NCI-H146 treated with DMSO at 0.1 percent for 48 hours (cell line): ENCODE measurements around the gene GRID1.
"Not testable (repeated sequence)": the region's sequence is repeated elsewhere in the genome, so short reads cannot be mapped to it uniquely, and the experiment has no call there.

Experiments used
- DNase-seq: peaks from one replicate; lab custom pipeline; 2025; ENCODE audit not compliant: unreplicated experiment; lab: John Stamatoyannopoulos, UW

Gene GRID1

DNA sequence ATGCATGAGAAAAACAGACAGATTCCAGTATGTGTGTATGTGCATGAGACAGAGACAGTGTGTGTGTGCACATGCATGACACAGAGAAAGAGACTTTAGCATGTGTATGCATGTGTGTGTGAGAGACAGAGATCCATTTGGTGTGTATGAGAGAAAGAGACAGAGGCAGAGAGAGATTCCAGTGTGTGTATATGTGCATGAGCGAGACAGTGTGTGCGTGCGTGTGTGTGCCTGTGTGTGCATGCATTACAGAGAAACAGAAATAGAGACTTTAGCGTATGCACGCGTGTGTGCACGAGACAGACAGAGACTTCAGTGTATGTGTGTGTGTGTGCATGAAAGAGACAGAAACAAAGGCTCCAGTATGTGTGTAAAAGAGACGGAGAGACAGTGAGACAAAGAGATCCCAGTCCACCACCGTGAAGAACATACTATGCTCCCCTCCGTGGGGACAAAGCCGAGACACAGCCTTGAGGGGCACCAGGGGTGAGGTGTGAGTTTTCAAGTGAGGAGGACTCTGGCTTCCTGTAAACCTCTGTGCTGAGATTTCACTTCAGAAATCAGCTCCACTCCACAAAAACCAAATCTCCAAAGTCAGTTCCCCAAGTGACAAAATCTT lies 188.9 kb downstream of the GRID1 start:
- no peak for DNase-seq

DNA sequence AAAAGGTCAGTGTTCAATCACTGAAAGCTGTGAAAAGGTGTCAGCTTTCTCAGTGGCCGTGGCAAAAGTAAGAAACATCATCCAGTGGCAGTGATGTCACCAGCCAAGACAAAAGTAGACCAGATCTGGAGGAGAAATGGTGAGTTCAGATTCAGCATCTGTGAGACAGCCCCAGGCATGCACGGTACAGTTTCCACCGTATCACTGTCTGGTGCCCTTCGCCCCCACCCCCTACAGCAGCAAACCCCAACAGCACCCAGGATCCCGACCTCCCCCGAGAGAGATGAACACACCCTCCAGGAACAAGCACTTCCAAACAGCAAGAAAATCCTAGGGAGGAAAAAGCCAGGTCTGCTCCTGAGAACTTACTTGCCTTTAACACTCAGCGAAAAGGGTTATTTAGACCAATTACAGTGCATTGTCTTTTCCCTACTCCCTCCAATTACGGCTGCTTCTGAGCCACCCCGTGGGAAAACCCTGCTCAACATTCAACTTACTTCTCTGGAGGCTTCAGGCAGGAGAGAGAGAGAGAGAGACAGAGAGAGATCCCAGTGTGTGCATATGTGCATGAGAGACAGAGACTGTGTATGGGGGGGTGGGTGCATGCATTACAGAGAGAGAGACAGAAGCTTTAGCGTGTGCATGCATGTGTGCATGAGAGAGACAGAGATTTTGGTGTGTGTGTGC lies 189.6 kb downstream of the GRID1 start:
- DNase-seq: no peak

DNA sequence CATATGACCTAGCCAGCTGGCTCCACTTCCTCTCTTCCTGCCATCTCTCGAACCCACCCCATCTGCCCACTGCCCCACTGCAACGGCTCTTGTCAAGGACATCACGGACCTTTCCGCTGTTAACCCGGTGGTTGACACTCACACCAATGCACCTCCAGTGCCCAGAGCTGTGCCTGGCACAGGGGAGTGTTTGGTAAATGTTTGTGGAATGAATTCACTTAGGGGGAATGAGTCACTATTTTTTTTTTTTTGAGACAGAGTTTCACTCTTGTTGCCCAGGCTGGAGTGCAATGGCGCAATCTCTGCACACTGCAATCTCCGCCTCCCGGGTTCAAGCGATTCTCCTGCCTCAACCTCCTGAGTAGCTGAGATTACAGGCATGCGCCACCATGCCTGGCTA lies 191.1 kb downstream of the GRID1 start:
- DNase-seq: not testable (repeated sequence)

DNA sequence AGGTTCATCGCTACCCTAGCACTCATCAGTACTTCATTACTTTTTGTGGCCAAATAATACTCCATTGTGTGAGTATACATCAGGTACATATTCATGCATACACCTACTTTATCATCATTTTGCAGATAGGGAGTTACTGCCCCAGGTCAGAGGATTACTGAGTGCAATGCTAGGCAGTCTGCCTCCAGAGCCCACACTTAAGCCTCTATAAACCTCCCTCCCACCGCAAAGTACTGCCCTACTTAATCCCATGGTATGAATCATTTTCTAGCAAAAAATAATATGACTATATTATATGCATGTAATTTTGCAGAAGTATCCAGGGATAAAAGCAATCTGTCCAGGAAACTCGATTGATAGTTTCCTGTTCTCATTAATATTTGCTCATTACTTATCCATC lies 194.3 kb downstream of the GRID1 start:
- DNase-seq: no peak

DNA sequence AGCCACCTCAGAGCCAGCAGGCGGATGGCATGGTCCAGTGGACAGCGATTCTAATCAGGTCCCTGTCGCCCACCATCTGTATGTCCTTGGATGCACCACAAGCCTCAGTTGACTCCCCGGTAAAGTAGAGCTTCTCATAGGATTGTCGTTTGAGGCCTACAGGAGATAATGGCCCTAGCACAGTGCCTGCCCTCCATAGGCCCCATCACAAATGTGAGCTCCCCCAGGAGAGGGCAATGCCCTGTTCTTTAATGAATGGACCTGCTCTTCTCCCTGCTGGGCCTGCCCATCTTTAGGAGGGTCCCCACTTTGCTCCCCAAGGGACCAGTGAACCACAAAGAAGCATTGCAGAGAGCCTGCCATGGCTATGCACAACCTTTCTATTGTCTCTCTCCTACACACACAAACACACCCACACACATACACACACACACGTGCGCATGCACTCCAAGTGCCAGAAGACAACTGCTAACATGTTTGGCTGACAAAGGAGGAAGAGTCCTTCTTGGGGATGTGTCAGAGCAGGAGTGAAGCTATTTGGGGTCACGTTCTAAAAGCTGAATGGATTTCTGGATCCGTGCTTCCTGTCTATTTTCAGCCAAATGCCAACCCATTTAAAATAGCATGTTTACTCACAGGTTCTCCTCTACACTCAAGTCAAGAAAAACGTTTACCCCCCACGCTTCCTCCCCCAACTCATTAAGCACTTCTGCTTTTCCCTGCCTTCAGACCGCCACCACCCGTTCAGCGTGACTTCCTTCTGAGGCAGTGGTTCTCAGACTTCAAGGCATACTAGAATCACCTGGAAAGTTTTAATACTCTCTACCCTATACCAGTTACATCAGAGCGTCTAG lies 196.1 kb downstream of the GRID1 start:
- DNase-seq: no peak

DNA sequence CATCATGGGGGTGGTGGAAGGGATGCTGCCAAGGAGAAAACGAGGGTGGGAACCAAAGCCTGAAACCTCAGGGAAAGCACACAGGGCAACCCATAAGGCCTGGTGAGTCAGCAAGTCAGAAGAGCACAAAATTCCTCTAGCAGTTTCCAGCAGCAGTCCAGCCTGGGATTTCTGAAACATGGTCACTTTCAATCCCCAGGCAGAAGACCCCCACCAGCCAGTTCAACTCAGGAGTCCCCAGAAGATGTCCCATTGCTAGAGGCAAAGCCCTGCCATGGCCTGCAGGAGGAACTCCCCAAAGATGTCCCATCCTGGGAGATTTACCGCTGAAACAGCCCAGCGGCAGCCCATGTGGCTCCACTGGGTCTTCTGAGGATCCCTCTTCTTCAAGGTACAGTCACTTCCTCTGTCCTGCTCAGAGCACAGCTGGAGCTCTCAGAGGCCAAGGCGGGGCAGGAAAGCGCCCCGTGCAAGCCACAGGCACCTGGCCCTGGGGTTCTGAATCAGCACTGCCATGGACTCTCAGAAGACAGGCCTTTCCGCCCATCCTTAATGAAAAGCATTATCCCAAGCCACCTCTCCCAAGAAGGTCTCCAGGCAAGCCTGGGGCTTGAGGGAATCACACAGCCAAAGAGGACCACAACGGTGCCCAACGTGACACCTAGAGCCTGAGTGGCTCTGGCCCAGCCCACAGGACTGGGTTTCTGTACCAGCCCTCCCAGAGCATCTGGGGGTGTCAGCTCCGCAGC lies 196.9 kb downstream of the GRID1 start:
- no peak for DNase-seq

DNA sequence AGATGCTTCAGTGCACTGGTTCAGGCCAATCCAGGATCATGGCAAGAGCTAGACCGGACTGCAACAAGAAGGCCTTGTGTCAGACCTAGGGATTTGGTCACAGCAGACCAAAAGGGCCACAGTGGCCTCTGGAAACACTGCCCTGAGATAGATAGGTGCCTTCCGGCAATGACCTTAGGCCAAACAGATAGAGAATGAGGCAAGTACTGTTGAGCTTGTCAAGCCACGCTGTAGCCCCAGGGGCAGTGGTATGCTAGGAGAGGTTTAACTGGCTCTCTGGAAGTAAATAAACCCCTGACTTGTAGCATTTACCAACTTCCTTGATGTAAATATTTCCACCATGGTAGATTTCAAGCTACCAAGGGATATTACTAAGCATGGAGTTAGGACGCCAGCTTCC lies 197.5 kb downstream of the GRID1 start:
- DNase-seq: no peak

DNA sequence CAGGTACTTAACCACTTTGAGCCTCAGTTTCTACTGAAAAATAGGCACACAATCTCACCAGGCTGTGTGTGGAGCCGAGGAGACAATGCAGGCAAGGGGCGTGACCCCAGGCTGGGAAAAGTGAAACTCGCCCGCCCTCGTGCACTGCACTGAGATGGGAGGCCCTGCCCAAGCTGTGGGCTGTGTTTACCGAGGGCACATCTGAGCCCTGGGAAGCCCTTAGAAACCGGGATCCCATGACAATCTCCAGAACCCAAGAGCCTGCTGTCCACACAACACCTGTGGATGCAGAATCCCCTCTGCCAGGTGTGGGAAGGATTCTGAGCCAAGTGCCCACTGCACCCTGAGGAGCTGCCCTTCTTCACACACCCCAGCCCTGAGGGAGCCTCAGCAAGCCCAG lies 198.3 kb downstream of the GRID1 start:
- no peak for DNase-seq

DNA sequence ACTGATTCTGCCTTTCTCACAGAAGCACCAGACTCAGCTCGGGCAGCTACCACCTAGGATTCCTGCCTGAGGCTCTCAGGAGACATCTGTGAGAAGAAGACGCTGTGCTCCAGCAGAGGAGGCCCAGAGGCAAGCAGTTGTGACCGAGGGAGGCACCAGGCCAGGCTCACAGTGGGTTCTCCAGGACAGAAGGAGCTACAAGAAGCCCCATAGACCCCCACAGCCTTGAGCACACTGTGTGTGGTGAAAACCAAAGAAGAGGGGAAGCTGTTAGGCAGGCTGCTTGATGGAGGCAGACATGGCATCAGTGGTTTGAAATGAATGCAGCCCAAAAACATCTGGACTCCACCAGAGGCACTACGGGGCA lies 198.8 kb downstream of the GRID1 start:
- DNase-seq: no peak

DNA sequence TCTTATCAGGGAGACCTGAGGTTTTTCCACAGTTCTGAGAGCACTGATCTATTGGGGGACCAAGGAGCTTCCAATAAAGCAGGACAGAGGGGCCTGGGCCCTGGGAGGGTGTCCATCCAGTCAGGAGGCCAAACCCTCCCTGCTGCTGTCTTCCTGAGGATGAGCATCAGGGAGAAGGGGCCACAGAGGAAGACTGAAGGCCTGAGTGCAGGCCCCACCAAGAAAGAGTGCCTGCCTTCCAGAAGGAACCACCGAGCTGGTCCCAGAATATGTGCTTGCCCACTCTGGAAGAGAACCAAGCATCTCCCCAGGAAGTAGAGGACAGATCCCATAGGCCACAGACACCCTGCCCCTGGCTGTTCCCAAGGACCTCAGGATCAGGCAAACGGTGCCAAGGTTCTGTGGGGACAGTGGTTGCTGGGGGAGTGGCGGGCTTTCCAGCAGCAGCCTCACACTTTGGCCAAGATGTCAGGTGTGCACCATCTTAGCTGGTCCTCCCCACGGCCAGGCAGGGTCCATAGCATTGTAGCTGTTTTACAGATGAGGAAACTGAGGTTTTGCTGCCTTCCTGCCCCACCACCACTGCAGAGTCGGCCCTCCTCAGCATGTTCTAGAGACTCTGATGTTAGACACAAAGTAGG lies 199.4 kb downstream of the GRID1 start:
- no peak for DNase-seq

DNA sequence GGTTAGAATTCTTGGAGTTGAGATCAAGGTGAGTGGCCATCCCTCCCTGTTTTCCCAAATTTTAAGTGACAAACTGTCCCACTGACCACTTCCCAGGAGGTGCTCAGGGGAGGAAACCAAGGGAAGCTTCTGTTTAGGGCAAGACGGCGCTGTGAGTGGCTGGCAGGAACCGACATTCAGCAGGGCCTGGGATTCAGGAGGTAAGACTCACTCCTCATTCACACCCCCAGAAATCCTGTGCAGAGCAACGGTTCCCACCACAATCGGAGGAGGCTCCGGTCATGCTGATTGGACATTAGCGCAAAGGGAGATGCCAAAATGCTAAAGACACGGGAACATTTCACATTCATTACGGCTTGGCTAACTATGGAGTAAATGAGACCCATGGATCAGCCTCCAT lies 200.9 kb downstream of the GRID1 start:
- no peak for DNase-seq

DNA sequence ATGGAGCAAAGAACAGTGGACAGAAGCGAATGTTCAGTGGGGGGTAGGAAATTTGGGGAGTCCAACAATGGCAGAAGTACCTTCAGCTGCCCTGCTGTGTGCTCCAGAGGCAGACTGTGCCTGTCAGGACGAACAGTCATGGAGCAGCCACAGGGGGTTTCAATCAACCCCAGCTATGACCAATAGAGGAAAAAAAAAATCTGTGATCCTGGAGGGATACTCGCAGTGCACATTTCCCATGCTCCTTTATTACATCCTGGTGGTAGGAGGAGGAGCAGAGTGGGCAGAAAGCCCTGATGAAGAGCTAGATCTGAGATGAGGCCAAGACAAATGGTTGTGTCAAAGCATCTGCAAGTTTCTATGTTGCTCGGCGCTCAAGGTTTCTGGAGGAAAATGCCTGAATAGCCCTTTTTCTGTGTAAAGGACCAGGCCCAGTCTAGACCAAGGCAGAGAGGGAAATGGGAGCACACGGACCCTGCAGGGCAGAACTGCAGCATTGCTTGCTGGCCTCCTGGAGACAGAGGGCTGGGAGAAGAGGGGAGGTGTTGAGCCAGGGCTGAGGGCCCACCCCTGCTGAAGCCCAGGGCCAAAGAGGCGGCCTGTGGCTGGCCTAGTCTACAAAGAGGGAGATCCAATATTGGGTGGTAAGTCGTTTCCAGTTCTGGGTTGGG lies 201.5 kb downstream of the GRID1 start:
- no peak for DNase-seq

DNA sequence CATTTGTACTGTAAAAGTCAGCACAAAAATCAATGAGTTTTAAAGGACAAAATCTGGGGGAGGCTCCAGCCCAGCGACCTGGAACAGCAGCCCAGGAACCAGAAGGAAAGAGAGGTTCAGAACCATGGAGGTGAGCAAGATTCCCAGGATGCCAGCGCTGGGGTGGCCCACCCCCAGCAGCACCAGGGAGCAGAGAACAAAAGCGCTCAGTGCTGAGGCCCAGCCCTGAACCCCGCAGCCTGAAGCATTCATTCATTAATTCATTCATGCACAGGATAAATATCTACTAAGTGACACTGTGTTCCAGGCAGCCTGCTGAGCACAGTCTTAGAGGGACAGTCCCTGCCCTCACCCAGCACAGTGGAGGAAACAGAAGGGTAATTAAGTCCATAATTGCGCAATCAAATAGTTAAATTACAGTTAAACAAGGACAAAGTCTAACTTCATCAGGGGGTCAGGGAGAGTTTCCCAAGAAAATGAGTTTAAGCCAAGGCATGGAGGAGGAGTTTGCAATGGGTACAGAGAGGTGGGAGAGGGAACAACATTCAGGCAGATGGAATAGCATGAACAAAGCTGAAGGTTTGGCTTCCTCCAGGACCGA lies 202.3 kb downstream of the GRID1 start:
- DNase-seq: no peak

DNA sequence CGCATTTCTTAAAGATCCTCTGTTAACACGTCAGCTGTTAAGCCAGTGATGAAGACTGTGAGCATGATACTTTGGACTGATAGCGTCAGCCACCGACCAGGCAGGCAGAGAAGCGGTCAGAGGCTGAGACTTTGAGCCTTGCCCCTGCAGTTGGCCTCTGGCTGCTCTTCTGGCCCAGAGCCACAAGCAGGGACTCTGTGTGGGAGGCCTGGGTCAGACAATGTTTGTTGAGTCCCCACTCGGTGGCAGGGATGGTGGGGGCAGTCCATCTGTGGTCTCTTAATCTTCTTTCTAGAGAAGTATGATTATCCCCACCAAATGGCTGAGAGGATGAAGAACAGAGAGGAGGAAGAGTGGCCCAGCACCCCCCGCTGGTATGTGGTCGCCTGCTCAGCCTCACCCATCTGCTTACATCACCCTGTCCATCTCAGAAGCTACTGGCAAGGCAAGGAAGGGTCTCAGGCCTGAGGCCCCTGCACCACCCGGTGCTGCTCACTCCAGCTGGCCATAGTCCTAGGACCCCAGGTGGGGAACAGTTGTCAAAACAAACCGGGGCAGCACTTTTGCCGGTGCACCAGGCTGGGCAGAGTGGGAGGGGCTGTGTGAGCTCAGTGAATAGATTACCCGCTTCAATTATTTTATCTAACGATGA lies 202.9 kb downstream of the GRID1 start:
- no peak for DNase-seq

DNA sequence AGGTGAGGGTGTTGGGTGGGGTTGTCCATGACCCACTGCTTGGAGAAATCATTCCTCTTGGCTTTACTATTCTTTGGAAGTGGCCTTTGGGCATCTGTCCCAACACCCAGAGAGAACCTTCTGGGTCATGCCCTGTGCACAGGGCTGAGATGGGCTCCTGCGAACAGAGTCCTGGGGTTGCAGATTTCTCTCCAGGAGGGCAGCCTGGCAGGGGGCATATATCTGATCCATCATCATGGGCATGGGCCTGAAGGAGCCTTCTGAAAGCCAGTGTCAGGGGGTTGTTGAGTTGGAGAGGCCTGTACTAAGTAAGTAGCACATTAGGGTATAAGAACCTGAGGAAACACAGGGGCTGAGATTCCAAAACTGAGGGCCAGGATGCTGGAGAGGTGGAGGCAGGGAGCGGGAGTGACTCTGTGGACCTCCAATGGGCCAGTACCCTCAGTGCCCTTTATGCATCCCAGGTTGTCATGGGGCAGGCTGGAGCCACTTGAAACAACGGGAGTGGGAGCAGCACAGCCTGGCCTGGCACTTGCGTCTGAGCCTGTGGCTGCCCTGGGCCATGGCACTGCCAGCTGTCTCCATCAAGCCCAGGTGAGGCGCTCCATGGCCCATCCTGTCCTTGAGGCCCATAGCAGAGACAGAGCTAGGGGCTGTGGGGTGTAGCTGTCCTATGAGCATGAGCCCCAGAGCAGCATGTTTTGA lies 203.7 kb downstream of the GRID1 start:
- no peak for DNase-seq

DNA sequence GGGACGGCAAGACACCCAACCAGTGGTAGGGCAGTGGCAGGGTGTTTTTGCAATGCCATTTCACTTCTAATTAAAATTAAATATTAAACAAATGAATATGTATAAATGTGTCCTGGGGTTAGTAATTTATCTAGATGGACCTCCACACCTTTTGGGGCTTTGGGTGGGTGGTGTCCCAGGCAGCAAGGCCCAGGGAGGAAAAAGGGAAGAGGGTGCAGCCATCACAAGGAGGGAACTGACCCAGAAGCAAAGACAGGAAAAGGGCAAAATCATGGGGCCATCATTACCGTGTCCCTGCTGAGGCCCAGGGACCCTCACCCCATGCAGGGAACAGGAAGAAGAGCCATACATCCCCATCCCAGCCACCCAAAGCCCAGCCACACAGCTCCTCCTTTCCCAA lies 204.6 kb downstream of the GRID1 start:
- DNase-seq: no peak

DNA sequence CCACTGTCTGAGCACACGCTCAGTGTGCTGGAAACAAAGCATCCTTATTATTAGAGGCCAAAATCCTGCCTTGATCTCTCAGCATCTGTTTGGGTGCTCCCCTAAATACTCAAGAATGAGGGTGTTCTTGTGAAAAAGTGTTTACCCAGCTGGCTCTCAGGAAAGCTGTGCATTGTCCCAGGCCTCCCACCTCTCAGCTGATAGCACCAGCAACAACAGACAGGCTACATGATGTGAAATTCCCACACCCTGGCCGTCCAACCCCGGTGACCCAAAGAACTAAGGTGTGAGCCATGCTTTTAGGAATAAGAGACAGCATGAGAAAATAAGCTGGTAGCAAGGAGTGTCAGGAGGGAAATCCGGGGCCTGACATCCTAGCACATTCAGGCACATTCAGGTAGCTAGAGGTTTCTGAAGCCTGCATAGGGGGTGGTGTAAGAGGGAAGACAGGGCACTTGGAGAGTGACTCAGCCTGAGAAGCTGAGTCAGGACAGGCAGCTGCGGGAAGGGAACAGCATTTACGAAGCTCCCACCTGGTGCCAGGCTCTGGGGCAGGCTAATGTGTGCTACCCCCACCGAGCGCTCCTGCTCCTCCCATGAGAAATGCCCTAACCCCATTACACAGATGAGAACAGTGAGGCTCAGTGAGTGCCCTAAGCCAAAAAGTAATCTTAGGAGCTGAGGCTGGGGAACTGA lies 205.6 kb downstream of the GRID1 start:
- DNase-seq: no peak

DNA sequence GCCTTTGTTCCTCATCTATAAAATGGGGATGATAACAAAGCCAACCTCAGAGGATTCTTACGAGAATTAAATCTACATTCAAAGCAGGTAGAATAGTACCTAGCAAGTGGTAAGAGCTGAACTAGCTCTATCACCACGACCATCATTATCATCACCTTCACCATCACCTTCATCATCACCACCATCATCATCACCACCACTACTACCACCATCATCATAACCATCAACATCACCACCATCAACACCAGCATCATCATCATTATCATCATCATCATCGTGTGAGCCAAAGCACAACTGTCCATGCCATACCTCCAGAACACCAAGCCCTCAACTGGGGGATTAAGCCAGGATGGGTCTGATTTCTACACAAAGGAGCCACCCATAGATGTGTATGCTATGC lies 206.8 kb downstream of the GRID1 start:
- DNase-seq: no peak
